ENCODE data around the gene DNM2.

Gene DNM2

DNA sequence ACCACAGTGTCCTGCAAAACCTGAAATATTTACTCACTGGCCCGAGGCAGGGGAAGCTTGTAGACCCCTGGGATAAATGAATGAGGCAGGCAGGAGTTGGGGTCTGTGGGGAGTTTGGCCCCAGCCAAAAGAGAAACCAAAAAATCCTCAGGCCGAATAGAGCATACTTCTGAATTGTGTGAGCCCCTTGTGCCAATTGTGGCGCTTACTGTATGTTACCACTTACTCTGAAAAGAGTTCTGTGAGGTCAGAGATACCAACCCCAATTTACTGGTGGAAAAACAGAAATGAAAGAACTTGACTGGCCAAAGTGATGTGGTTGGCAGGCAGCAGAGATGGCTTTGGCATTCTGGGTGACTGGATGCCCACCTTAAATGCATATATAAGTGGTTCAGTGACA is 160.4 kb downstream of the DNM2 start:
- no peak for TF ChIP-seq CTCF (IDR thresholded peaks at IDR 0.05; ENCODE audit: borderline replicate concordance, insufficient read depth, low read depth, low read length)
- peak overlapping the region; percentile 8 for H3K4me3 ChIP-seq (ENCODE audit: low read depth, low read length)

Measured in GM12875 (cell line).